ENCODE measurements around the gene SCFD2.

The SCFD2 gene

GRCh38 chr4:52943677-52944076 lies 422.2 kb downstream of the SCFD2 start:
- in situ Hi-C loops (cut with MboI; ENCODE audit: low sequenced_read_pairs, unreplicated experiment): no loop called here
- DNase-seq (ENCODE audit: low spot score): no peak
- no peak for TF ChIP-seq CTCF (IDR thresholded peaks at IDR 0.05; ENCODE audit: borderline replicate concordance, control extremely low read depth, extremely low read depth, insufficient read depth, missing control alignments)

GRCh38 chr4:52942936-52943335 lies 422.9 kb downstream of the SCFD2 start:
- in situ Hi-C loops (cut with MboI; ENCODE audit: low sequenced_read_pairs, unreplicated experiment): no loop called here
- DNase-seq (ENCODE audit: low spot score): no peak
- TF ChIP-seq CTCF (IDR thresholded peaks at IDR 0.05; ENCODE audit: borderline replicate concordance, control extremely low read depth, extremely low read depth, insufficient read depth, missing control alignments): no peak

GRCh38 chr4:52941450-52941849 lies 424.4 kb downstream of the SCFD2 start:
- no peak for DNase-seq (ENCODE audit: low spot score)
- in situ Hi-C loops (cut with MboI; ENCODE audit: low sequenced_read_pairs, unreplicated experiment): no loop called here
- no peak for TF ChIP-seq CTCF (IDR thresholded peaks at IDR 0.05; ENCODE audit: borderline replicate concordance, control extremely low read depth, extremely low read depth, insufficient read depth, missing control alignments)

- DNase-seq (ENCODE audit: low spot score): no peak
- in situ Hi-C loops (cut with MboI; ENCODE audit: low sequenced_read_pairs, unreplicated experiment): no loop called here
- TF ChIP-seq CTCF (IDR thresholded peaks at IDR 0.05; ENCODE audit: borderline replicate concordance, control extremely low read depth, extremely low read depth, insufficient read depth, missing control alignments): no peak
Observed at GRCh38 chr4:52939739-52940138, 426.1 kb downstream of the SCFD2 start.

DNA sequence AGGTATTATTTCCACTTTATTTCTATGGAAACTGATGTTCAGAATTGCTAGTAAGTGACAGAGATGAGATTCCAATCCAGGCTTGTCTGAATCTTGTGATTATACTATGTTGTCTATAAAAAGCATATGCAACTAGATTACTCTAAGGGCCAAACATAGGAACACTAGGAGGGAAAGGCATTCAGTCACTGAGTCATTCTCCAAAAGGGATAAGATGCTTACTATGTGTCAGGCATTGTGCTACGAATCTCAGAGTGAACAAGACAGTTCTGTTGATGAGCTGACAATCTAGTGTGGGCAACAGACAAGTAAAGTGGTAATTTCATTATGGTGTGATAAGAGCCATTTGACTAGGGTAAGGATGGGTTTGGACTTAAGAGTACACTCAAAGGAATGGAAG lies 426.5 kb downstream of the SCFD2 start:
- no peak for DNase-seq (ENCODE audit: low spot score)
- in situ Hi-C loops (cut with MboI; ENCODE audit: low sequenced_read_pairs, unreplicated experiment): no loop called here
- no peak for TF ChIP-seq CTCF (IDR thresholded peaks at IDR 0.05; ENCODE audit: borderline replicate concordance, control extremely low read depth, extremely low read depth, insufficient read depth, missing control alignments)

- no peak for TF ChIP-seq CTCF (IDR thresholded peaks at IDR 0.05; ENCODE audit: borderline replicate concordance, control extremely low read depth, extremely low read depth, insufficient read depth, missing control alignments)
- in situ Hi-C loops (cut with MboI; ENCODE audit: low sequenced_read_pairs, unreplicated experiment): no loop called here
- no peak for DNase-seq (ENCODE audit: low spot score)
Observed at GRCh38 chr4:52937829-52938228, 428.0 kb downstream of the SCFD2 start.

DNA sequence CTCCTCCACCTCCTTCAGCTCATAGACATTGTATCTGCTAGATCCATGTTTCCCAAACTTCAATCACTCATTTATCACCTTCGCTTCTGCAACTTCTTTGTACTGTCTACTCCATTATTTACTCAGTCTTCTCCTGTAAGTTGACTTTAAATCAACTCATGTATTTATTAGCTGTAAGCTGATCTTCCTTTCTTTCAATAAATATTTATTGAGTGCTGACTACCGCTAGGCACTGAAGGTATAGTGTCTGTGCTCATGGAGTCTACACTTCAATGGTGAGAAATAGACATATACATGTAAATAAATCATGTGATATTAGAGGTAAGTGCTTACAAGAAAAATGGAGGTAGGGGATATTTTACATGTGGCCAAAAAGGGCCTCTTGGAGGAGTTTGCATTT lies 429.1 kb downstream of the SCFD2 start:
- in situ Hi-C loops (cut with MboI; ENCODE audit: low sequenced_read_pairs, unreplicated experiment): no loop called here
- no peak for TF ChIP-seq CTCF (IDR thresholded peaks at IDR 0.05; ENCODE audit: borderline replicate concordance, control extremely low read depth, extremely low read depth, insufficient read depth, missing control alignments)
- no peak for DNase-seq (ENCODE audit: low spot score)
